ENCODE data around the gene SUPT6H. TPM values are rescaled to one million over a fixed set of nuclear protein-coding genes. Genes with fewer than 3 reads are reported as not detected.

Gene SUPT6H
- total RNA-seq, 4 donors from 2014 or later: 61.5 to 101 (median 96.0) TPM

DNA sequence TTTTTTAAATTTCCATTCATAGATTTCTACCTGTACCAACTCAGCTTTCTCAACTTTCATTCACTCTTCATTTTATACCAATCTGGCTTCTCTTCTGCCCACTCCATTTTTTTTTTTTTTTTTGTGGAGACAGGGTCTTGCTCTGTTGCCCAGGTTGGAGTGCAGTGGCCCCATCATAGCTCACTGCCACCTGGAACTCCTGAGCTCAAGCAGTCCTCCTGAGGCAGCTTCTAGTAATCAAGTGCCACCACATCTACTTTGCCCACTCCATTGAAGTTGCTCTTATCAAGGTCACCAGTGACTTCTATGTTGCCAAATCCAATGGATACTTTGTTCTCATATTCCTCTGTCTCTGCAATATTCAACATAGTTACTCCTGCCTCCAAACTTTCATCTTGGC is 1.7 kb downstream of the SUPT6H start:
- no peak overlapping the region for H3K27ac ChIP-seq
- H3K4me1 ChIP-seq: peaks cover 0 to 33% (median 5%) of the 10 kb centered on the region in 4 donors
- H3K4me3 ChIP-seq: no peak overlapping the region

DNA sequence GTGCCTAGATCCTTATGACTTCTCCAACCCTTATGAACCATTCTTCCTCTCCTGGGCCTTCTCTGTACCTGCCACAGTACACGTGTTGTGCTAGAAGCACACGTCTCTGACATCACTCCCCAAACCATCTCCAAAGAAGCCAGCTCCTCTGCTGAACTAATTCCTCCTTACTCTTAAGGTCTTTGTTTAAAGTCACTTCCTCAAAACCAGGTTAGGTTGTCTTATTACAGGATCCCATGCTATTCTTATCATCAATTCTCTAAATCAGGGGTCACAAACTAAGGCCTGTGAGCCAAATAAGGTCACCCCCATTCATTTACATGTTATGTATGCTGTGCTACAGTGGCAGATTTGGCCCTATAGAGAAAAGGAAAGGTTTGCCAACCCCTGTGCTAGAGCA is 4.0 kb downstream of the SUPT6H start:
- Histone ChIP-seq H3K4me3 (no peak overlapping the region), H3K36me3 (peaks cover 0 to 26% (median 0%) of the 10 kb centered on the region in 3 donors), H3K9me3 (no peaks in the 10 kb centered on the region), H3K27ac (no peak overlapping the region), H3K4me1 (peaks cover 0 to 24% (median 5%) of the 10 kb centered on the region in 4 donors), H3K27me3 (no peaks in the 10 kb centered on the region)
- no peak for DNase-seq
- TF ChIP-seq POLR2A (IDR thresholded peaks at IDR 0.05): no peak
- TF ChIP-seq, protein P1, sequence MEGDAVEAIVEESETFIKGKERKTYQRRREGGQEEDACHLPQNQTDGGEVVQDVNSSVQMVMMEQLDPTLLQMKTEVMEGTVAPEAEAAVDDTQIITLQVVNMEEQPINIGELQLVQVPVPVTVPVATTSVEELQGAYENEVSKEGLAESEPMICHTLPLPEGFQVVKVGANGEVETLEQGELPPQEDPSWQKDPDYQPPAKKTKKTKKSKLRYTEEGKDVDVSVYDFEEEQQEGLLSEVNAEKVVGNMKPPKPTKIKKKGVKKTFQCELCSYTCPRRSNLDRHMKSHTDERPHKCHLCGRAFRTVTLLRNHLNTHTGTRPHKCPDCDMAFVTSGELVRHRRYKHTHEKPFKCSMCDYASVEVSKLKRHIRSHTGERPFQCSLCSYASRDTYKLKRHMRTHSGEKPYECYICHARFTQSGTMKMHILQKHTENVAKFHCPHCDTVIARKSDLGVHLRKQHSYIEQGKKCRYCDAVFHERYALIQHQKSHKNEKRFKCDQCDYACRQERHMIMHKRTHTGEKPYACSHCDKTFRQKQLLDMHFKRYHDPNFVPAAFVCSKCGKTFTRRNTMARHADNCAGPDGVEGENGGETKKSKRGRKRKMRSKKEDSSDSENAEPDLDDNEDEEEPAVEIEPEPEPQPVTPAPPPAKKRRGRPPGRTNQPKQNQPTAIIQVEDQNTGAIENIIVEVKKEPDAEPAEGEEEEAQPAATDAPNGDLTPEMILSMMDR (IDR thresholded peaks at IDR 0.05): no peak

More for the DNA sequence above, 1.7 kb downstream of the SUPT6H start:
- Histone ChIP-seq H3K27me3 (no peaks in the 10 kb centered on the region), H3K36me3 (peaks cover 0 to 30% (median 0%) of the 10 kb centered on the region in 3 donors), H3K9me3 (no peaks in the 10 kb centered on the region)
- no peak for DNase-seq
- TF ChIP-seq, protein P1 (IDR thresholded peaks at IDR 0.05): no peak
- TF ChIP-seq POLR2A (IDR thresholded peaks at IDR 0.05): no peak

DNA sequence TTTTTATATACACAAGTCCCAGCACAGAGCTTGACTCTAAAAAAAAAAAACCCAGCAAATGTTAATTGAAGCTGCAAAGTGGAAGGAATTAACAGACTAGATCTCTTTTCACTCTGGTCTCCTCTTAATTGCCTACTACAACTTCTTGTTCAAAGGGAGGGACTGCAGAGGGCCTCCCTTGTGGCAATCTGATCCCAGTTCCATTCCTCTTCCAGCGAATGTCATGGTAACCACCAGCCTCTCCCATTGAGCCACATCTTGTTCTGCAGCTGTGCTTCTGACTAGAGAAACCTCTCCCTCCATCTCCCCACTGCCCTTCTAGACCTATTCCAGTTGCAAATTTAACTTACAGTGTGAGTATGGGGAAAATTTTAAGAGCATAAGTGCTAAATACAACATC is 5.9 kb downstream of the SUPT6H start:
- DNase-seq: peak in 1 of 3 donors; percentile 3
- Histone ChIP-seq H3K9me3 (no peaks in the 10 kb centered on the region), H3K4me1 (peaks cover 0 to 20% (median 2%) of the 10 kb centered on the region in 4 donors), H3K36me3 (peaks cover 0 to 45% (median 0%) of the 10 kb centered on the region in 3 donors), H3K27ac (no peak overlapping the region), H3K4me3 (no peak overlapping the region), H3K27me3 (no peaks in the 10 kb centered on the region)
- no peak for TF ChIP-seq POLR2A (IDR thresholded peaks at IDR 0.05)
- TF ChIP-seq, protein P1 (IDR thresholded peaks at IDR 0.05): no peak

DNA sequence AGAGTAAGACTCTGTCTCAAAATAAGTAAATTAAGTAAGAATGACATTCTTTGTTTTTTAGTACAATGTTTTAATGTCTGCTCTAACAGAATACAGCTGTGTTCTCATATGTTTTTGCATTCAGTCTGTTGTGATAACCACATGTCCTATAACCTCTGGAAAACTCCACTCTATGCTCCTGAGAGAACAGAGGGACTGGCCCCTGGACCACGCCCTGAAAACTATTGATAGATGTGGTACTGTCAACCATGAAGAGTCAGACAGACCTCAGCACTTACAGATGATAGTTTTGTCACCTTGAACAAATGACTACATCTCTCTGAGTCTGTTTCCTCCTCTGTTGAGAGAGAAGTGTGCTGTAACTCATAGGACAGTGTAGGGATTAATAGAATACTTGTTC is 7.9 kb downstream of the SUPT6H start:
- DNase-seq: no peak
- Histone ChIP-seq H3K4me1 (no peaks in the 10 kb centered on the region), H3K4me3 (no peak overlapping the region), H3K27me3 (no peaks in the 10 kb centered on the region), H3K36me3 (peaks cover 0 to 66% (median 3%) of the 10 kb centered on the region in 3 donors), H3K9me3 (no peaks in the 10 kb centered on the region), H3K27ac (no peak overlapping the region)
- TF ChIP-seq, protein P1 (IDR thresholded peaks at IDR 0.05): no peak
- TF ChIP-seq POLR2A (IDR thresholded peaks at IDR 0.05): no peak

DNA sequence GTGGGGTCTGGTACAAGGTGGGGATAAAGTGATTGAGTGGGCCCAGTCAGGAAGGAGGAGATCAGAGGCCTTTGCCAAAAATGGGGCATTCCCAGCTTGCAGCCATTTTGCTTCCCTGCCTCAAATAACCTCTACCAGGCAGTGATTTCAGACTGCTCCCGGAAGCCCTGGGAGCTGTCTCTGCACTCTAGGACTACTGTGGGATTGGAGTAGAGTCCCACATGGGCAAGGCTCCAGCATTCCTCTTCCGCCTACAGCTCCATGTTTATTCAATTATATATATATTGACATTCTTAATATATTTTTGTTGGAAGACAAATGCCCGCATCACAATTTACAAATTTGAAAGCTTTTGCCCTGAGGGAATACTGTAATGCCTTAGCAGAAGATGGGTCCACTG is 13.5 kb downstream of the SUPT6H start:
- Histone ChIP-seq H3K4me1 (no peaks in the 10 kb centered on the region), H3K27me3 (no peaks in the 10 kb centered on the region), H3K9me3 (no peaks in the 10 kb centered on the region), H3K27ac (no peak overlapping the region), H3K36me3 (peaks cover 0 to 99% (median 8%) of the 10 kb centered on the region in 3 donors), H3K4me3 (no peak overlapping the region)
- no peak for TF ChIP-seq POLR2A (IDR thresholded peaks at IDR 0.05)
- TF ChIP-seq, protein P1 (IDR thresholded peaks at IDR 0.05): no peak
- DNase-seq: peak in 1 of 3 donors; percentile 16

DNA sequence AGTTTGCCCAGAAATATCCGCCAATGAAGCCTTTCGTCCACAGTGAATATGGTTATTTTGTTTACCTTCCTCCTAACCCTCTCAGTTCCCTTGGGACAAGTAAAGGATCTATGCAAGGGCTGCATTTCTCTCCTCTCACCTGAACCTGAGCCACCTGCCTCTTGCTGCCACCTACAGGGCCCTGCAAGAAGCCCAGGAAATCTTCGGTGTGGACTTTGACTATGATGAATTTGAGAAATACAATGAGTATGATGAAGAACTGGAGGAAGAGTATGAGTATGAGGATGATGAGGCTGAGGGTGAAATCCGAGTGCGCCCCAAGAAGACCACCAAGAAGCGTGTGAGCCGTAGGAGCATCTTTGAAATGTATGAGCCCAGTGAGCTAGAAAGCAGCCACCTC is 14.0 kb downstream of the SUPT6H start:
- no peak for TF ChIP-seq POLR2A (IDR thresholded peaks at IDR 0.05)
- TF ChIP-seq, protein P1 (IDR thresholded peaks at IDR 0.05): peak in 4 of 6 experiments; percentile 21 to 62 (median 56)
- Histone ChIP-seq H3K9me3 (no peaks in the 10 kb centered on the region), H3K27me3 (no peaks in the 10 kb centered on the region), H3K36me3 (peaks cover 0 to 99% (median 8%) of the 10 kb centered on the region in 3 donors), H3K27ac (no peak overlapping the region), H3K4me1 (no peaks in the 10 kb centered on the region), H3K4me3 (no peak overlapping the region)
- peak in 1 of 3 donors; percentile 53 for DNase-seq
